Panc1 (cell line): ENCODE measurements around the gene GAGE12E. TPM values are rescaled to one million over a fixed set of nuclear protein-coding genes. Genes with fewer than 3 reads are reported as not detected.
"Not testable (repeated sequence)": the region's sequence is repeated elsewhere in the genome, so short reads cannot be mapped to it uniquely, and the experiment has no call there.

Experiments used
- ATAC-seq: fragments of 200-7000 bp; cut with Tn5 transposase; 2 replicates; pipeline ENCODE4 v1.9.1; 2020; ENCODE audit warnings: mild to moderate bottlenecking, moderate library complexity
- Bru-seq: library from RNA; stranded (reverse); fragments of 400-500 nt; gene quantifications from one replicate; lab custom pipeline; 2021; lab: Mats Ljungman, UMichigan
- BruChase-seq, 2 experiments: library from RNA; stranded (reverse); fragments of 400-500 nt; gene quantifications; one replicate each; lab custom pipeline; 2021; lab: Mats Ljungman, UMichigan
- BruUV-seq: library from RNA; stranded (reverse); fragments of 400-500 nt; replicated peaks from 2 replicates; lab custom pipeline; 2021; lab: Mats Ljungman, UMichigan
- CTCF ChIA-PET: fragments of 300-600 bp; sonication (Branson Sonifier 250); formaldehyde crosslinking; loops from one replicate; lab custom pipeline; 2022; ENCODE audit warnings: antibody characterized with exemption; lab: Charles Lee
- POLR2A ChIA-PET: fragments of 300-600 bp; sonication (Branson Sonifier 250); formaldehyde crosslinking; loops from one replicate; lab custom pipeline; 2022; ENCODE audit warnings: antibody characterized with exemption; lab: Charles Lee
- DNase-seq: peaks from one replicate; pipeline ENCODE4 v3.0.0-alpha.2; 2010; ENCODE audit warnings: low read depth, low spot score
- H3K27ac ChIP-seq: 2 replicates; pipeline ENCODE4 v1.5.1; 2011; ENCODE audit warnings: mild to moderate bottlenecking, low read length, inconsistent platforms
- H3K27me3 ChIP-seq: fragments of 200-500 bp; sonication (Bioruptor generic); 2 replicates; pipeline ENCODE4 v1.6.0; 2014; ENCODE audit warnings: low read length, inconsistent platforms; ENCODE audit not compliant: control insufficient read depth, insufficient read depth
- H3K36me3 ChIP-seq: fragments of 200-500 bp; sonication (Bioruptor generic); 2 replicates; pipeline ENCODE4 v1.5.1; 2014; ENCODE audit warnings: inconsistent platforms, mild to moderate bottlenecking, low read length, moderate library complexity; ENCODE audit not compliant: control insufficient read depth, insufficient read depth
- H3K4me1 ChIP-seq: 2 replicates; pipeline ENCODE4 v1.5.1; 2011; ENCODE audit warnings: inconsistent platforms, mild to moderate bottlenecking, low read length, moderate library complexity; ENCODE audit not compliant: control insufficient read depth, insufficient read depth
- H3K4me3 ChIP-seq, 2 experiments: 2 replicates each; pipeline ENCODE4 v1.5.1; 2011 to 2012; ENCODE audit warnings: low read depth in 2 of 2, low read length in 2 of 2, mild to moderate bottlenecking in 2 of 2, inconsistent platforms in 1 of 2, moderate library complexity in 1 of 2
- H3K9me3 ChIP-seq: fragments of 200-500 bp; sonication (Bioruptor generic); 2 replicates; pipeline ENCODE4 v1.5.1; 2014; ENCODE audit warnings: low read depth, mild to moderate bottlenecking, inconsistent platforms, low read length, moderate library complexity; ENCODE audit not compliant: control insufficient read depth, insufficient read depth
- in situ Hi-C: cut with HindIII; loops from 2 replicates; pipeline ENCODE4 v1.10.0; 2016; ENCODE audit warnings: low sequenced_read_pairs, low pct_unique_long_range_greater_than_20kb
- intact Hi-C: fragments of 100-400 bp; cut with micrococcal nuclease; formaldehyde crosslinking; loops from one replicate; pipeline ENCODE4 v1.10.0; 2022; ENCODE audit not compliant: unreplicated experiment
- long read RNA-seq: library from polyadenylated mRNA; unstranded; transcript quantifications from one replicate; pipeline ENCODE4 v2.0.0, GENCODE V29; 2021; ENCODE audit not compliant: unreplicated experiment
- polyA plus RNA-seq: library from polyadenylated mRNA; unstranded; fragments of >200 nt; gene quantifications from one replicate; pipeline ENCODE4 v1.2.1, GENCODE V29; 2012; ENCODE audit warnings: missing spikeins; ENCODE audit not compliant: insufficient read length
- total RNA-seq: library from RNA; stranded (reverse); gene quantifications from one replicate; pipeline ENCODE4 v1.2.1, GENCODE V29; 2021; ENCODE audit not compliant: unreplicated experiment

GAGE12E gene
- total RNA-seq (not detected), Bru-seq, nascent RNA (not detected), BruChase-seq, experiment 1, labeled RNA remaining after a 2-hour chase (not detected), BruChase-seq, experiment 2, labeled RNA remaining after a 6-hour chase (not detected)
- not detected for polyA plus RNA-seq
- long read RNA-seq: 0 reads

DNA sequence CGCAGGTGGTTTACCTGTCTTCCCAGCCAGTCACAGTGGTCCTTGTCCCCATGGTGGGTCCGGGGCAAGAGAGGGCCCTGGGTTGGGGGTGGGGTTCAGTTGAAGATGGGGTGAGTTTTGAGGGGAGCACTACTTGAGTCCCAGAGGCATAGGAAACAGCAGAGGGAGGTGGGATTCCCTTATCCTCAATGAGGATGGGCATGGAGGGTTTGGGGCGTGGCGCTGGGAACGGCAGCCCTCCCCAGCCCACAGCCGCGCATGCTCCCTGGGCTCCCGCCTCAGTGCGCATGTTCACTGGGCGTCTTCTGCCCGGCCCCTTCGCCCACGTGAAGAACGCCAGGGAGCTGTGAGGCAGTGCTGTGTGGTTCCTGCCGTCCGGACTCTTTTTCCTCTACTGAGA lies at the start of gene GAGE12E:
GAGE12E (plus strand) TSS at position 301 of the 400 bp plus-strand sequence. CDS start 1,155 bp downstream, outside the sequence.
- H3K4me3 ChIP-seq, H3K27me3 ChIP-seq, ATAC-seq, BruUV-seq, H3K36me3 ChIP-seq, CTCF ChIA-PET, in situ Hi-C loops, H3K4me1 ChIP-seq, POLR2A ChIA-PET, intact Hi-C loops, H3K9me3 ChIP-seq, DNase-seq, H3K27ac ChIP-seq: not testable (repeated sequence)

- intact Hi-C loops, H3K27ac ChIP-seq, ATAC-seq, POLR2A ChIA-PET, in situ Hi-C loops, DNase-seq, H3K36me3 ChIP-seq, H3K27me3 ChIP-seq, H3K4me3 ChIP-seq, H3K9me3 ChIP-seq, BruUV-seq, CTCF ChIA-PET, H3K4me1 ChIP-seq: not testable (repeated sequence)
Measured at GRCh38 chrX:49531877-49532276, 19.2 kb upstream of the GAGE12E start, which contains the start of gene GAGE12C. Gene GAGE12C, plus strand, starts transcription at chrX:49532177. Its CDS starts 1,155 bp downstream, at chrX:49533332.

DNA sequence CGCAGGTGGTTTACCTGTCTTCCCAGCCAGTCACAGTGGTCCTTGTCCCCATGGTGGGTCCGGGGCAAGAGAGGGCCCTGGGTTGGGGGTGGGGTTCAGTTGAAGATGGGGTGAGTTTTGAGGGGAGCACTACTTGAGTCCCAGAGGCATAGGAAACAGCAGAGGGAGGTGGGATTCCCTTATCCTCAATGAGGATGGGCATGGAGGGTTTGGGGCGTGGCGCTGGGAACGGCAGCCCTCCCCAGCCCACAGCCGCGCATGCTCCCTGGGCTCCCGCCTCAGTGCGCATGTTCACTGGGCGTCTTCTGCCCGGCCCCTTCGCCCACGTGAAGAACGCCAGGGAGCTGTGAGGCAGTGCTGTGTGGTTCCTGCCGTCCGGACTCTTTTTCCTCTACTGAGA lies 9.7 kb upstream of the GAGE12E start, which contains the start of gene GAGE12D:
GAGE12D (plus strand) TSS at position 301 of the 400 bp plus-strand sequence. CDS start 1,155 bp downstream, outside the sequence.
- in situ Hi-C loops, H3K9me3 ChIP-seq, H3K27me3 ChIP-seq, H3K4me1 ChIP-seq, H3K4me3 ChIP-seq, ATAC-seq, DNase-seq, POLR2A ChIA-PET, H3K27ac ChIP-seq, H3K36me3 ChIP-seq, CTCF ChIA-PET, BruUV-seq, intact Hi-C loops: not testable (repeated sequence)

DNA sequence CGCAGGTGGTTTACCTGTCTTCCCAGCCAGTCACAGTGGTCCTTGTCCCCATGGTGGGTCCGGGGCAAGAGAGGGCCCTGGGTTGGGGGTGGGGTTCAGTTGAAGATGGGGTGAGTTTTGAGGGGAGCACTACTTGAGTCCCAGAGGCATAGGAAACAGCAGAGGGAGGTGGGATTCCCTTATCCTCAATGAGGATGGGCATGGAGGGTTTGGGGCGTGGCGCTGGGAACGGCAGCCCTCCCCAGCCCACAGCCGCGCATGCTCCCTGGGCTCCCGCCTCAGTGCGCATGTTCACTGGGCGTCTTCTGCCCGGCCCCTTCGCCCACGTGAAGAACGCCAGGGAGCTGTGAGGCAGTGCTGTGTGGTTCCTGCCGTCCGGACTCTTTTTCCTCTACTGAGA lies 9.5 kb downstream of the GAGE12E start, which contains the start of gene GAGE12F:
GAGE12F (plus strand) TSS at position 301 of the 400 bp plus-strand sequence. CDS start 1,155 bp downstream, outside the sequence.
- H3K9me3 ChIP-seq, in situ Hi-C loops, H3K27ac ChIP-seq, H3K4me3 ChIP-seq, POLR2A ChIA-PET, H3K36me3 ChIP-seq, ATAC-seq, intact Hi-C loops, H3K4me1 ChIP-seq, H3K27me3 ChIP-seq, CTCF ChIA-PET, BruUV-seq, DNase-seq: not testable (repeated sequence)

GRCh38 chrX:49568728-49569127 lies 17.6 kb downstream of the GAGE12E start:
- DNase-seq, BruUV-seq, H3K4me3 ChIP-seq, H3K27me3 ChIP-seq, POLR2A ChIA-PET, CTCF ChIA-PET, intact Hi-C loops, in situ Hi-C loops, H3K4me1 ChIP-seq, ATAC-seq, H3K27ac ChIP-seq, H3K36me3 ChIP-seq, H3K9me3 ChIP-seq: not testable (repeated sequence)

DNA sequence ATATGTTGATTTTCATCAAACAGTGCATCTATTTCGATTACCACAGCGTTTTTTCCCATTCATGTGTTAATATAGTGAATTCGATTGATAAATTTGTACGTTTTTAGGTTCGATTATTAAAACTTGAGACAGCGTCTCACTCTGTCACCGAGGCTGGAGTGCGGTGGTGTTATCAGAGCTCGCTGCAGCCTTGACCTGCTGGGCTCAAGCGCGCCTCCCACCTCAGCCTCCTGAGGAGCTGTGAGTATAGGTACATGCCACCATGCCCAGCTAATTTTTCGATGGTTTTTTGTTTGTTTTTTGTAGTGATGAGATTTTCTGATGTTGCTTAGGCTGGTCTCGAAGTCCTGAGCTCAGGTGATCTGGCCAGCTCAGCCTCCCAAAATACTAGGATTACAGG lies 18.1 kb downstream of the GAGE12E start:
- intact Hi-C loops, in situ Hi-C loops, POLR2A ChIA-PET, BruUV-seq, H3K36me3 ChIP-seq, H3K4me1 ChIP-seq, ATAC-seq, H3K4me3 ChIP-seq, CTCF ChIA-PET, H3K27ac ChIP-seq, H3K9me3 ChIP-seq, H3K27me3 ChIP-seq, DNase-seq: not testable (repeated sequence)

- H3K4me3 ChIP-seq, in situ Hi-C loops, intact Hi-C loops, H3K9me3 ChIP-seq, CTCF ChIA-PET, H3K4me1 ChIP-seq, DNase-seq, POLR2A ChIA-PET, H3K36me3 ChIP-seq, BruUV-seq, ATAC-seq, H3K27me3 ChIP-seq, H3K27ac ChIP-seq: not testable (repeated sequence)
Measured at GRCh38 chrX:49570100-49570499, 19.0 kb downstream of the GAGE12E start, which contains the start of gene GAGE12G. Gene GAGE12G, plus strand, starts transcription at chrX:49570400. Its CDS starts 1,155 bp downstream, at chrX:49571555.
